Measurements from ENCODE around the gene CLEC16A.

GRCh38 chr16:11107780-11108465 lies 163.6 kb downstream of the CLEC16A start:
- TF ChIP-seq, protein P1, sequence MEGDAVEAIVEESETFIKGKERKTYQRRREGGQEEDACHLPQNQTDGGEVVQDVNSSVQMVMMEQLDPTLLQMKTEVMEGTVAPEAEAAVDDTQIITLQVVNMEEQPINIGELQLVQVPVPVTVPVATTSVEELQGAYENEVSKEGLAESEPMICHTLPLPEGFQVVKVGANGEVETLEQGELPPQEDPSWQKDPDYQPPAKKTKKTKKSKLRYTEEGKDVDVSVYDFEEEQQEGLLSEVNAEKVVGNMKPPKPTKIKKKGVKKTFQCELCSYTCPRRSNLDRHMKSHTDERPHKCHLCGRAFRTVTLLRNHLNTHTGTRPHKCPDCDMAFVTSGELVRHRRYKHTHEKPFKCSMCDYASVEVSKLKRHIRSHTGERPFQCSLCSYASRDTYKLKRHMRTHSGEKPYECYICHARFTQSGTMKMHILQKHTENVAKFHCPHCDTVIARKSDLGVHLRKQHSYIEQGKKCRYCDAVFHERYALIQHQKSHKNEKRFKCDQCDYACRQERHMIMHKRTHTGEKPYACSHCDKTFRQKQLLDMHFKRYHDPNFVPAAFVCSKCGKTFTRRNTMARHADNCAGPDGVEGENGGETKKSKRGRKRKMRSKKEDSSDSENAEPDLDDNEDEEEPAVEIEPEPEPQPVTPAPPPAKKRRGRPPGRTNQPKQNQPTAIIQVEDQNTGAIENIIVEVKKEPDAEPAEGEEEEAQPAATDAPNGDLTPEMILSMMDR (IDR thresholded peaks at IDR 0.05; ENCODE audit: insufficient read depth, low read length), result no peak
- TF ChIP-seq POLR2AphosphoS5 (IDR thresholded peaks at IDR 0.05; ENCODE audit: low read depth) (no peak), SPI1 (IDR thresholded peaks at IDR 0.05; ENCODE audit: borderline replicate concordance, low read depth) (no peak), GABPA (IDR thresholded peaks at IDR 0.05; ENCODE audit: low read depth) (no peak)
- TF ChIP-seq, protein P2, sequence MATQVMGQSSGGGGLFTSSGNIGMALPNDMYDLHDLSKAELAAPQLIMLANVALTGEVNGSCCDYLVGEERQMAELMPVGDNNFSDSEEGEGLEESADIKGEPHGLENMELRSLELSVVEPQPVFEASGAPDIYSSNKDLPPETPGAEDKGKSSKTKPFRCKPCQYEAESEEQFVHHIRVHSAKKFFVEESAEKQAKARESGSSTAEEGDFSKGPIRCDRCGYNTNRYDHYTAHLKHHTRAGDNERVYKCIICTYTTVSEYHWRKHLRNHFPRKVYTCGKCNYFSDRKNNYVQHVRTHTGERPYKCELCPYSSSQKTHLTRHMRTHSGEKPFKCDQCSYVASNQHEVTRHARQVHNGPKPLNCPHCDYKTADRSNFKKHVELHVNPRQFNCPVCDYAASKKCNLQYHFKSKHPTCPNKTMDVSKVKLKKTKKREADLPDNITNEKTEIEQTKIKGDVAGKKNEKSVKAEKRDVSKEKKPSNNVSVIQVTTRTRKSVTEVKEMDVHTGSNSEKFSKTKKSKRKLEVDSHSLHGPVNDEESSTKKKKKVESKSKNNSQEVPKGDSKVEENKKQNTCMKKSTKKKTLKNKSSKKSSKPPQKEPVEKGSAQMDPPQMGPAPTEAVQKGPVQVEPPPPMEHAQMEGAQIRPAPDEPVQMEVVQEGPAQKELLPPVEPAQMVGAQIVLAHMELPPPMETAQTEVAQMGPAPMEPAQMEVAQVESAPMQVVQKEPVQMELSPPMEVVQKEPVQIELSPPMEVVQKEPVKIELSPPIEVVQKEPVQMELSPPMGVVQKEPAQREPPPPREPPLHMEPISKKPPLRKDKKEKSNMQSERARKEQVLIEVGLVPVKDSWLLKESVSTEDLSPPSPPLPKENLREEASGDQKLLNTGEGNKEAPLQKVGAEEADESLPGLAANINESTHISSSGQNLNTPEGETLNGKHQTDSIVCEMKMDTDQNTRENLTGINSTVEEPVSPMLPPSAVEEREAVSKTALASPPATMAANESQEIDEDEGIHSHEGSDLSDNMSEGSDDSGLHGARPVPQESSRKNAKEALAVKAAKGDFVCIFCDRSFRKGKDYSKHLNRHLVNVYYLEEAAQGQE (IDR thresholded peaks at IDR 0.05; ENCODE audit: insufficient replicate concordance, low read depth), result no peak

All from HL-60 (cell line).